ENCODE measurements around the gene ITGAL.
"Not testable (repeated sequence)": the region's sequence is repeated elsewhere in the genome, so short reads cannot be mapped to it uniquely, and the experiment has no call there.

Gene ITGAL

GRCh38 chr16:30491744-30492308 lies 19.3 kb downstream of the ITGAL start:
- peak; percentile 76 for DNase-seq (ENCODE audit: low read depth)

GRCh38 chr16:30493941-30494488 lies 21.5 kb downstream of the ITGAL start:
- no peak for DNase-seq (ENCODE audit: low read depth)

- no peak for DNase-seq (ENCODE audit: low read depth)
Observed at GRCh38 chr16:30494709-30495108, 22.2 kb downstream of the ITGAL start.

GRCh38 chr16:30499284-30499683 lies 26.7 kb downstream of the ITGAL start:
- DNase-seq (ENCODE audit: low read depth), result no peak

GRCh38 chr16:30503403-30504296 lies 31.1 kb downstream of the ITGAL start:
- DNase-seq (ENCODE audit: low read depth), result no peak

GRCh38 chr16:30509081-30509765 lies 36.7 kb downstream of the ITGAL start:
- DNase-seq (ENCODE audit: low read depth), result no peak

GRCh38 chr16:30510376-30510938 lies 37.9 kb downstream of the ITGAL start:
- no peak for DNase-seq (ENCODE audit: low read depth)

GRCh38 chr16:30511509-30511908 lies 39.0 kb downstream of the ITGAL start:
- DNase-seq (ENCODE audit: low read depth), result no peak

GRCh38 chr16:30515275-30515674 lies 42.7 kb downstream of the ITGAL start:
- DNase-seq (ENCODE audit: low read depth), result no peak

- no peak for DNase-seq (ENCODE audit: low read depth)
Observed at GRCh38 chr16:30518552-30518951, 46.0 kb downstream of the ITGAL start.

- no peak for DNase-seq (ENCODE audit: low read depth)
Observed at GRCh38 chr16:30519120-30520049, 46.8 kb downstream of the ITGAL start.

- no peak for DNase-seq (ENCODE audit: low read depth)
Observed at GRCh38 chr16:30521476-30521872, 48.9 kb downstream of the ITGAL start.

- DNase-seq (ENCODE audit: low read depth), result no peak
Observed at GRCh38 chr16:30521873-30522641, 49.5 kb downstream of the ITGAL start.

- not testable (repeated sequence) for DNase-seq (ENCODE audit: low read depth)
Observed at GRCh38 chr16:30522702-30523463, 50.3 kb downstream of the ITGAL start.

GRCh38 chr16:30523768-30524574 lies 51.4 kb downstream of the ITGAL start:
- no peak for DNase-seq (ENCODE audit: low read depth)

GRCh38 chr16:30524575-30525568 lies 52.3 kb downstream of the ITGAL start:
- no peak for DNase-seq (ENCODE audit: low read depth)

- DNase-seq (ENCODE audit: low read depth), result no peak
Observed at GRCh38 chr16:30525844-30526136, 53.2 kb downstream of the ITGAL start.
